ENCODE data around the gene SRD5A1.
"Not testable (repeated sequence)": the region's sequence is repeated elsewhere in the genome, so short reads cannot be mapped to it uniquely, and the experiment has no call there.

The SRD5A1 gene

DNA sequence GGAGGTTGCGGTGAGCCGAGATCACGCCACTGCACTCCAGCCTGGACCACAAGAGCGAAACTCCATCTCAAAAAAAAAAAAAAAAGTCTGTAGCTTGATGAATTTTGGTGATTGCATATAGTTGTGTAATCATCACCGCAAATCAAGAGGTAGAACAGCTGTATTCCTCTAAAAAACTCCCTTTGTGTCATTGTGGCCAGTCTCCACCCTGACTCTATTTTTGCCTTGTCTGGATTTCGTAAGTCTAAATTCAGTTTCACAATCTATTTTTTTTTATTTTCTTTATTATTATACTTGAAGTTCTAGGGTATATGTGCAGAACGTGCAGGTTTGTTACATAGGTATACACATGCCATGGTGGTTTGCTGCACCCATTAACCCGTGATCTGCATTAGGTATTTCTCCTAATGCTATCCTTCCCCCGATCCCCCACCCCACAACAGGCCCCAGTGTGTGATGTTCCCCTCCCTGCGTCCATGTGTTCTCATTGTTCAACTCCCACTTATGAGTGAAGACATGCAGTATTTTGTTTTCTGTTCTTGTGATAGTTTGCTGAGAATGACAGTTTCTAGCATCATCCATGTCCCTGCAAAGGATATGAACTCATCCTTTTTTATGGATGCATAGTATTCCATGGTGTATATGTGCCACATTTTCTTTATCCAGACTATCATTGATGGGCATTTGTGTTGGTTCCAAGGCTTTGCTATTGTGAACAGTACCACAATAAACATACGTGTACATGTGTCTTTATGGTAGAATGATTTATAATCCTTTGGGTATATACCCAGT lies 12.5 kb downstream of the SRD5A1 start:
- DNase-seq (ENCODE audit: low read depth in 2 of 2): not testable (repeated sequence)

DNA sequence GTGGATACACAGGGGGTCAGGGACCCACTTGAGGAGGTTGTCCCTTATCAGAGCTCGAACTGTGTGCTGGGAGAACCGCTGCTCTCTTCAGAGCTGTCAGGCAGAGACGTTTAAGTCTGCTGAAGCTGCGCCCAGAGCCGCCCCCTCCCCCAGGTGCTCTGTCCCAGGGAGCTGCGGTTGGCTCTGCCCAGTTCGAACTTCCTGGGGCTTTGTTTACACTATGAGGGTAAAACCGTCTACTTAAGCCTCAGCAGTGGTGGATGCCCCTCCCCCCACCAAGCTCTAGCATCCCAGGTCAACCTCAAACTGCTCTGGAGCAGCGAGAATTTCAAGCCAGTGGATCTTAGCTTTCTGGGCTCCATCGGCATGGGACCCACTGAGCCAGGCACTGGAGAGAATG lies 15.9 kb downstream of the SRD5A1 start:
- no peak for DNase-seq (ENCODE audit: low read depth in 2 of 2)

DNA sequence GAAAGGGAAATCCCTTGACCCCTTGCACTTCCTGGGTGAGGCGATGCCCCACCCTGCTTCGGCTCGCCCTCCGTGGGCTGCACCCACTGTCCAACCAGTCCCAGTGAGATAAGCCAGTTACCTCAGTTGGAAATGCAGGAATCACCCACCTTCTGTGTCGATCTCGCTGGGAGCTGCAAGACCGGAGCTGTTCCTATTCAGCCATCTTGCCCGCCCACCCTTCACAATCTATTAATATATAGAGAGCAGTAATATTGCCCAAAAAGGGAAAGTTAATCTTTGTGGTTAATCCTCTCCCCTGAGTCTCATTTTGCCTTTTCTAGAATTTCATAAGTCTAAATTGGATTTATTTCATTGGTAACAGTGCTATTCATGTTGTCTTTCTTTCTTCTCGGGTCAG lies 16.4 kb downstream of the SRD5A1 start:
- DNase-seq (ENCODE audit: low read depth in 2 of 2): no peak

DNA sequence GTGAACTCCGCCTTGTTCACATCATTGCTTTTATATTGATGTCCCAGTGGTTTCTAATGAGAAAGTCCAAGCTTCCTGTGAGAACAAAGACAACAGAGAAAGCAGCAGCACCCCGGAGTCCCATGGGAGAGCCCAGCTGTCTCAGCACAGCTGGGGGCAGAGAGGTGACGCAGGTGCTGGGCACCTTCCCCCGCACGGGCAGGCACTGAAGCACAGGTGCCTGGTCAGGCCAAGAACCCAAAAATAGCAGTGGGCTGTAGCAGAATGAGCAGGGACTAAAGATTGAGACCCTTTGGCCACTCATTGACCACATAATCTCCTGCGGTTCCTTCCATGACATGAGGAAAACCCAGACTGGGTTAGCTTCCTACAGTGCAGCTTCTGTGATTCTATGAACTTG lies 18.8 kb downstream of the SRD5A1 start:
- no peak for DNase-seq (ENCODE audit: low read depth in 2 of 2)

DNA sequence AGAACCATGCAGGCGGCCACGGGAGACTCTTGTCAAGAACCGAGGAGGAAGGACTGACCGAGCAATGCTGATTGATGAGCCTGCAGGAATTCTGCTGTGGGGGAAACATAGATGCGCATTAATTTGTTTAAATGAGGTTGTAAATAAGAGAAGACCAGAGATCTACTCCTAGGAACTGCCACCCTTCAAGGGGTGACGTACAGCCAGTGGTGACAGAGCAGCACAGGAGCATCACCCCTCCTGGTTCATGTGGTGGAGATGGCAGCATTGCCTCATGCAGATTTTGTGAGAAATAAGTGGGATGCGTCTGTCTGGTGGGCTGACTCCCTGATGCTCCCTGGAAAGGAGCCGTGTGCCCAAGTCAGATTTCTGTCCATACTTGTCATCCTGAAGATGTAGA lies 22.2 kb downstream of the SRD5A1 start:
- no peak for DNase-seq (ENCODE audit: low read depth in 2 of 2)

DNA sequence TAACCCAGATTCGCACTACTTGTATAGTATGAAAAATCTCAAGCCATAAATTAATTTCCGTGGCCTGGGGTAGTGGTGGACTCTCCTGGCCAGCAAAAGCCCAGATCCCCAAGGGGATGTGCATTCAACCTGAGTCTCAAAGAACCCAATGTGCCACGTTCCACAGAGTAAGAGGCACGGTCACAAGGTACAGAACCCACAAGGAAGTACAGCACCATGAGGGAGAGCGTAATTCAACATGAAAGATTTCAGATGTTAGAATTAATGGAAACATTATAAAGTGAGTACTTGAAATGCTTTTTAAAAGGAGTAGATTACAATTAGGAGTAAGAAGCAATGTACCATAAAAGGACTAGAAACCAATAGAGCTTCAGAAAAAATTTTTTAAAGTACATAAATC lies 23.4 kb downstream of the SRD5A1 start:
- no peak for DNase-seq (ENCODE audit: low read depth in 2 of 2)

DNA sequence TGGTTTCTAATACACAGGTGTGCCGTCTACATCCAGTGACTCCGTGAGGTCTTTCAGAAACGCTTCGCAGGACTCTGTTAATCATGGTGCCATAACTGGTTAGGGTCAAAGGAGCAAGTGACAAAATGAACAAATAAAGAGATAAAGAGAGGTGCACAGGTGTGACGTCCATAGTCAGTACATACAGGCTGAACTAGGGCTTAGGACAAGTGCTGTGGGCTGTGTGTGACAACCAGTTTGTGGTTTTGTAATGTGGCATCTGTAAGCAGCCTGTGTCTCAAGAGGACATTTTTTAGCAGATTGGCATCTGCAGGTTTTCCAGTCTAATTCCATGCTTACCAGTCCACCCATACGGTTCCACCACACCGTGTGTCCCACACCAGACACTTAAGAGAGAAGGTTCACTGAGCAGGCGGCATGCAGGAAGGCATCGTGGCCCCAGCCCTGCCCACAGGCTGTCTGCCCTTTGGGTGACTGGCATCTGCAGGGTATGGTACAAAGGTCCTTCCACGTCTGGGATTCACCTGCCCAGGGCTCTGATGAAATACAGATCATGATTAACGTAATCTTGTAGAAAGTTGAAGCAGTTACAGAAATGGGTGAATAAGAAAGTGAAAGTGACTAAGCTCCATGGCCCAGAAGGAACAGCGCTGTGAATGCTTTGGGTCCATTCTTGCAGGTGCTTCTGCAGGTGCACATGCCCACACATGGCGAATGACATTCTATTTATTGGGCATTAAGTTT lies 26.9 kb downstream of the SRD5A1 start:
- DNase-seq (ENCODE audit: low read depth in 2 of 2): no peak

DNA sequence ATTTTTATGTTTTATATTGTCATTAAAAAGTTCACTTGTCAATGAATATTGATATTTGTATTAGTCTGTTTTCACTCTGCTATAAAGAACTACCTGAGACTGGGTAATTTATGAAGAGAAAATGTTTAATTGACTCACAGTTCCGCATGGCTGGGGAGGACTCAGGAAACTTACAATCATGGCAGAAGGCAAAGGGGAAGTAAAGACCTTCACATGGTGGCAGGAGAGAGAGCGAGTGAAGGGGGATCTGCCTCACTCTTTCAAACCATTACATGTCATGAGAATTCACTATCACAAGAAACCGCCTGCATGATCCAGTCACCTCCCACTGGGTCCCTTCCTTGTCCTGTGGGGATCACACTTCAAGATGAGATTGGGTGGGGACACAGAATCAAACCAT lies 27.4 kb downstream of the SRD5A1 start:
- no peak for DNase-seq (ENCODE audit: low read depth in 2 of 2)

DNA sequence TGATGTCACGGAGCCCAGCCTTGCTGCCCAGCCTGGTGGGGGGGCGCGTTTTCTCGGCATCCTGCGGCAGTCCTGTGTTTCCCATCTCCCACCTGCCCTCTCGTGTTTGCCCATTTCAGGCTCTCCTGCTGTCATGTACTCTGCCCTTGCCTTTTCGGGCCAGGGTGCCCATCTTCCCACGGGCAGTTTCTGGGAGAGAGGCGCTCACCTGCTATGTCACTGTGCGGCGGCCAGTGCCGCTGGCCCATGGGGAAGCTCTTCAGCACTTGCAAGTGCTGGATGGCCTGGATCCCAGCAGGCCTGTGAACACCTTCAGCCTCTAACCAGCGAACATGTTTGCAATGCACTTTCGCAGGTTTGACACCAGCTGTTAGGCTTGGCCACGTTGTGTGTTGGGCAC lies 33.5 kb downstream of the SRD5A1 start:
- no peak for DNase-seq (ENCODE audit: low read depth in 2 of 2)

DNA sequence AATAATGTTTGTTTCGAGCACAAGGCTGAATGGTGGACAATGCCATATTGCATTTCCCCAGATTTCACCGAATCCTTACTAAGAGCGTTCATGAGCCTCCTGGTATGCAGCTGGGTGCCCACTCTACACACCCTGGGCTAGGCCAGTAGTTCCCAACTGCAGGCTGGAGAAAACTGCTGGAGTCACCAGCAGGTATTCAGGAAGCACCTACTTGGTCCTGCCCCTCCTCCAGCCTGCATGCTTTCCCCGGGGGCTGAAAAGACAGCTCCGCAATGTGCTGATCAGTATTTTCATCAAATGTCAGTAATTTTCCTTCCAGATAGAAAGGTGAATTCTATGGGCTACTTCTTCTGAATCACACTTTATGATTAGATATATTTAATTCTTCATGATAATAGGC lies 34.4 kb downstream of the SRD5A1 start:
- DNase-seq (ENCODE audit: low read depth in 2 of 2): no peak

DNA sequence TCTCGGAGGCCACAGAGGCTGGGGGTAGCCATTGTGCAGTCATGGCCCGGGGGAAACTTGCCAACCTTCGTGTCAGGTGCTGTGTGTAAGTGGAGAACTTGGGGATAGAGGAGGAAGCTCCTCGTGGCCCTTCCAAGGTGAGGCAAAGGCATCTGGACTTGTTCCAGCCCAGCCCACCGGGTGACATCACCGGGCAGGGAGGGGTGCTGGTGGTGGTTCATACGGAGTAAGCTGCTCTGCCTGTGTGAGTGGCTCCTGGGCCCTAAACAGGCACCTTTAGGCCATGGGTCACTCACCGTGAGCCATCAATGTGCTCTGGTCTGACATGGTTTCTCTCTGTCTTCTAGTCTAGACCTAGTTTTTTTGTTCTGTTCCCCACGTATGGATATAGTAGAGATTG lies 35.5 kb downstream of the SRD5A1 start:
- DNase-seq (ENCODE audit: low read depth in 2 of 2): not testable (repeated sequence)

DNA sequence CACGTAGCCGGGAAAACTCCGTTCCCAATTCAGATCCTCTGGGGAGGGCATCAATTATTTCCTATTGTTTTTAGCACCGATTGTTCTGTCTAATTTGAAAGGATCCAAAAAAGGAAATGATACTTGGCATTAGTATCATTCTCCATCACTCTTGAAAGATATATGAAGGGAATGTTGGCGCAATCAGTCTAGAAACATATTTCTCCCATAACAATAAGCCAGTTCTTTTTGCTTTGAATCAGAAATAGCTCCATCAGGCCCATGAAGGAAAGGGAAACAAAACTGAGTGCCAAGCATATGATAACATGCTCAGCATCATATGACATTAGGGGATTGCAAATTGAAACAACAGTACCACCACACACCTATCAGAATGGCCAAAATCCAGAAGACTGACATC lies 39.8 kb downstream of the SRD5A1 start:
- DNase-seq (ENCODE audit: low read depth in 2 of 2): no peak

DNA sequence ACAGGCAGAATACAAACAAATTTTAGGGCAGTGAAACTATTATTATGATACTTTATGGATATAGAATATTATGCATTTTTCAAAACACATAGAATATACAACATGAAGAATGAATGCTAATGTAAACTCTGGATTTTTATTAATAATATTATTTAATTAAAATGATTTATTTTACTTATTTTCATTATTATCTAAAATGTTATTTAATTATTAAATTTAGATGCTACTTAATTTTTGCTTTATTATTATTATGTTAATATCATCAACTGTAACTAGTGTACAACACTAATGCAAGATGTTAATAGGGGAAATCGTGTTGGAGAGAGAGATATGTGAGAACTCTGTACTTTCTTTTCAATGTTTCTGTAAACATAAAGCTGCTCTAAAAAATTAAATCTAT lies 40.7 kb downstream of the SRD5A1 start:
- DNase-seq (ENCODE audit: low read depth in 2 of 2): no peak

DNA sequence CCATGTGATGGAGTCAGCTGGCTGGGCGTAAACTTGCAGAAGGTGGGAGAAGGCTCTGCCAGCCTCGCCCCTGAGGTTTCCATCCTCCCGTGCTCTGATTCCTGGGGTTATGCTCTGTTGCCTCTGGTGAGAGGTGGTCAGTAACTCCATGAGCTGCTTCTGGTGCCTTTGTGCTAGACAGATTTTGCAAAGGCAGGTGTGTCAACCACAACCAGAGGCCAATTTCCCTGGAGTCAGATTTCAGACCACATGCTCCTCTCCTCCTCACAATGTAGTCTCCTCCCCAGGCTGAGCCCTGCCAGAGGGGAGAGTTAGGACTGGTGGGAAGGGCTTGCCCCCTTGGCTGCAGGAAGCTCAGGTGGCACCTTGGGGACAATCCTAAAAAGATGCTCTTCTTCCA lies 41.2 kb downstream of the SRD5A1 start:
- no peak for DNase-seq (ENCODE audit: low read depth in 2 of 2)

DNA sequence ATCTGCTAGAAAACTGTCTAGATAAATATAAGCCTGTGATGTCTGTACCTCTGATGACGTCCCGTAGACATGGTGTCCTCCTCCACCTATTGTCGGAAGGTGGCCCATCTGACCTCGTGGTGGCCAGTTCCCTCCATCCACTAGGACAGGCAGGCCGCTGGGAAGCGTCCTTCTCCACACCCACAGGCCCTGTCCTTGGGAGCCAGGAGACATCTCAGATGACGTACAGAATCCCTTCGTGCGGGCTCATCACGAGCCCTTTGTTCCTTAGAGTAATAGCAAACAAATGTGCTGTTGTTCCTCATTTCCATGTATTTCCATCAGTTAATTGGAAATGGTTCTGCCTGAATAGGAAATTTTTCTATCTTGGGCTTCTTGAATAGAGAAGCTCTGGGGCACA lies 41.6 kb downstream of the SRD5A1 start:
- no peak for DNase-seq (ENCODE audit: low read depth in 2 of 2)

DNA sequence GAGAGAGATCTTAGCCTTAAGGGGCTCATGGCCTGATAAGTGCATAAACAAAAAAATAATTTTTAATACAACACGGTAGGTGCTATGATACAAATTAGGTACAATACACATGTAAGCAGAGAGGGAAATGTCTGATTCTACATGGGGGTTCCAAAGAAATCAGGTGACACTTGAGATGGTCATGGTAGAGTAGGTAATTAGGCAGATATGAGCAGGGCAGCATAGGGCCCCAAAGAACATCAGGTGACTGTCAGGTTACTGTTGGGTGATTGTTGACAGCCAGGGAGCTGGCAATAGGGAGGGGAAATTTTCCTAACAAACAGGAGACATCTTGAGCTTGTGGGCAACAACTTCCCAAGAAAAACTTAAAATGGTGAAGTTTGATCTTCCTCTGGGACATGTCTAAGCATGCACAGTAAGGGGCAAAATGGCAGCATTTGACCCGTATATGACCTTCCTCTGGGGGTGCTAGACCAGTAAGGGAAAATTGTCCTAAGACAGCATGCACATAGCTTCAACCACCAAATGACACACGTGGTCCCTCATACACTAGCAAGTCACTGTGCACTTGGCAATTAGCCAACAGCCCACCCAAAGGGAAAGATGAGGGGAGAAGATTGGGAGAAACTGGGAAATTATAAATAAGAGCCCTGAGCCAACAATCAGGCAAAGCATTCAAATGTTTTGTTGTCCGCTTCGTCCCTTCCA lies 42.7 kb downstream of the SRD5A1 start:
- no peak for DNase-seq (ENCODE audit: low read depth in 2 of 2)

DNA sequence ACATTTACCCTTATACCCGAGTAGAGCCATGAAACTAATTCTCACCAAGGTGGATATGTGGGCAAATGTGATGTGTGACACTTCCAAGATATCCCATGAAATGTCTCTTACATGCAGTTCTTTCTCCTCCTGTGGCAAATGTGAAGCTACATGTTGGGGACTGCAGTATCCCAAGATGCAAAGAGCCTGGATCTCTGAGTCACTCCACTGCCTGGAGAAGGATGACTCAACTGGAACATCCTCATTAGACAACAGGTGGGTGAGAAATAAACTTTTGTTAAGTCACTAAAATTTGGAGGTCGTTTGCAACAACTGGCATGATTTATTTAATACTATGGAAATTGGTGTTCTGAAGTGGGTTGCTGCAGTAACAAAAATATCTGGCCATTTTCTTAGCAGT lies 43.5 kb downstream of the SRD5A1 start:
- DNase-seq (ENCODE audit: low read depth in 2 of 2): no peak

DNA sequence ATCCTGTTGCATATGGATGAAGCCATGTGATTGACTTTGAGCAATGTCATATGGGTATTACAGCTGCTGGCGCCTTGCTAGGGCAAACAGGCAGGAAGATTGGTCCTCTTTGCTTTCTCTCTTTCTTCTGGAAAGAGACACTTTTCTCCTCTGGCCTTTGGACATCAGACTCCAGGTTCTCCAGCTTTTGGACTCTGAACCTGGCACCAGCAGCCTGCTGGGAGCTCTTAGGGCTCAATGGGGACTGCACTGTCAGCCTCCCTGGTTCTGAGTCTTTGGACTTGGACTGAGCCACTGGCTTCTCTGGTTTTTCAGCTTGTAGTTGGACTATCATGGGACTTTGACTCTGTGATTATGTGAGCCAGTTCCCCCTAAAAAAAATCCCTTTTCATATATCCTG lies 45.1 kb downstream of the SRD5A1 start:
- DNase-seq (ENCODE audit: low read depth in 2 of 2): no peak

DNA sequence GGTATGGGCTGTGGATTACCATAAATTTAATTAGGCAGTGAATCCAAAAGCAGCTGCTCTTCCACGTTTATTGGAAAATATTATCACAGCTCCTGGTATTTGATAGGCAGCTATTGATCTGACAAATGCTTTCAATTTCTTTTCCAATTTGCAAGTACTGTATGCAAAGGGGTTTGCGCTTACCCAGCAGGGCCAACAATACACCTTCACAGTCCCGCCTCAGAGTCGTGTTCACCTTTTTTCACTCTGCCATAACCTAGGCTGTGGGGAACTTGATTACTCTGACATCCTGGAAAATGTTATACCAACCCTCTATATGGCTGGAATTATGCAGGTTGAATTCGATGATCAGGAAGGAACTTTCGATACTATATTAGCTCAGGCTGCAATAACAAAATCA lies 47.7 kb downstream of the SRD5A1 start:
- no peak for DNase-seq (ENCODE audit: low read depth in 2 of 2)

DNA sequence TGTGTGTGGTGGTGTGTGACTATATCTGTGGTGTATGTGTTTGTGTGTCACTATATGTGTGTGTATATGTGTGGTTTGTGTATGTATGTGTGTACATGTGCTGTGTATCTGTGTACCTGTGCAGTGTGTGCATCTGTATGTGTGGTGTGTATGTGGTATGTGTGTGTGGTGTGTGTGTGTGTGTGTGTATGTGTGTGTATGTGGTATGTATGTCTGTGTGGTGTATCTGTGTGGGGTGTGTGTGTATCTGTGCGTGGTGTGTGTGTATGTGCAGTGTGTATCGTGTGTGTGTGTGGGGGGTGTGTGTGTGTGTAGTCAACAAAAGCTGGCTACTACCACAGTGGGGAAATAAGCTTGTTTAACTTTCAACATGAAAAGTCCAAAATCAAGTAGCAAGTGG lies 48.4 kb downstream of the SRD5A1 start:
- DNase-seq (ENCODE audit: low read depth in 2 of 2): no peak

DNA sequence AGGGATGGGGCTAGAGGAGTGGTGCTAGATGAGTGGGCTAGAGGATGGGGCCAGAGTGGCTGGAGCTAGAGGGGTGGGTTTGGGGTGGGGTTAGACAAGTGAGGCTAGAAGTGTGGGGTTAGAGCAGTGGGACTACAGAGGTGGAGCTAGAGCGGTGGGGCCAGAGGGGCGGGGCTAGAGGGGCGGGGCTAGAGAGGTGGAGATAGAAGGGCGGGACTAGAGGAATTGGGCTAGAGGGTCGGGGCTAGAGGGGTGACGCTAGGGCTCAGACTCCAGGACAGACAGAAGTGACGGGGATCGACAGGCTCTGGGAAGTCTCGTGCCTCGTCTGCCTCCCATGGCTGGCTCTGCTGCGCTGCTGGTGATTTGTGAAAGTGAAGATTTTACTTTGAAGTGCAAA lies 49.0 kb downstream of the SRD5A1 start:
- no peak for DNase-seq (ENCODE audit: low read depth in 2 of 2)

DNA sequence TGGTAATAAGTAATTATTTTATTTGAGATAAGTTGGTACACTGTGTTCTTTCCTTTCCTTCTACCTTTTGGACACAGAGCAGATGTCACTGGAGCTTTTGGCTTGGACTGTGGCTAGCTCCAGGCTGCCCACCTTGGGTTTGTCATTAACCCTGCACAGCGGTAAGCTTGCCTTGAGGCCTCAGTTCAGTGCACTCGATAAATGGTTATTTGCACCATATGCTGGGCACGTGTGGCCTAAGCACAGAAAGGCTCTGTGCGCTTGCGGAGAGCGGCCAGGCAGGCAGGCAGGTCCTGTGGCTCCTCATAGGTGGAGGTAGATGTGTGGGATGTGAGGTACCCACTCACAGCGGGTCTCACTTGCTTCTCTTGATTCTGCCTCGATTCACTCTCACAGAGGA lies 50.0 kb downstream of the SRD5A1 start:
- no peak for DNase-seq (ENCODE audit: low read depth in 2 of 2)

DNA sequence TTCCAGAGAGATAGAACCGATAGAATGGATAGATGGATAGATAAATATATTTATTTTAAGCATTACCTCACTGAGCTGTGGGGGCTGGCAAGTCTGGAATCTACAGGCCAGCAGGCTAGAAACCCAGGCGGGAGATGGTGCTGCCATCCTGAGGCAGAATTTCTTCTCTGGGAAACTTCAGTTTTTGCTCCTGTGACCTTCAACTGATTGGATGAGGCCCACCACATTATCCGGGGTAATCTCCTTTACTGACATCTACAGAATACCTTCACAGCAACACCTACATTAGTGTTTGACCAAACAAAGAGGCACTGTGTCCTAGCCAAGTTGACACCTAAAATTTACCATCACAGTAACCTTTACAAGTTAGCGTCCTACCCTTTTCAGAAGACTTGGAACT lies 50.8 kb downstream of the SRD5A1 start:
- DNase-seq (ENCODE audit: low read depth in 2 of 2): no peak

Measured in stimulated activated CD4-positive, alpha-beta T cell treated with anti-CD3 and anti-CD28 coated beads, Interleukin-12 subunit alpha, Interleukin-12 subunit beta, amount 100 ng/mL, for 24 hours (primary cell).